OCI-LY7 (cell line): ENCODE data around the gene LTA4H. TPM values are rescaled to one million over a fixed set of nuclear protein-coding genes. Genes with fewer than 3 reads are reported as not detected.

ENCODE experiments used
- BruUV-seq: library from RNA; stranded (reverse); fragments of 400-500 nt; replicated peaks from 2 replicates; lab custom pipeline; 2021; lab: Mats Ljungman, UMichigan
- CTCF ChIA-PET: fragments of 300-600 bp; sonication (Branson Sonifier 250); formaldehyde crosslinking; loops from one replicate; lab custom pipeline; 2022; ENCODE audit warnings: antibody characterized with exemption; ENCODE audit not compliant: unreplicated experiment; lab: Charles Lee
- POLR2A ChIA-PET: fragments of 300-600 bp; sonication (Branson Sonifier 250); formaldehyde crosslinking; loops from one replicate; lab custom pipeline; 2022; ENCODE audit warnings: antibody characterized with exemption; lab: Charles Lee
- DNase-seq: peaks from one replicate; pipeline ENCODE4 v3.0.0-alpha.2; 2015; ENCODE audit warnings: low spot score
- H2AFZ ChIP-seq: fragments of 200-600 bp; sonication (generic), shearing (Covaris generic); 2 replicates; pipeline ENCODE4 v1.6.1; 2014; ENCODE audit warnings: mild to moderate bottlenecking, antibody characterized with exemption, low read length, moderate library complexity
- H3K27ac ChIP-seq: fragments of 200-600 bp; sonication (generic); 2 replicates; pipeline ENCODE4 v1.5.1; 2014; ENCODE audit warnings: mixed run types, low read depth, mild to moderate bottlenecking, moderate library complexity, low read length, inconsistent platforms; ENCODE audit not compliant: poor library complexity, severe bottlenecking
- H3K36me3 ChIP-seq: fragments of 200-600 bp; sonication (generic); 2 replicates; pipeline ENCODE4 v1.6.1; 2014; ENCODE audit warnings: mild to moderate bottlenecking, antibody characterized with exemption, low read length, moderate library complexity, mixed read lengths; ENCODE audit not compliant: insufficient read depth
- H3K4me1 ChIP-seq: fragments of 200-600 bp; sonication (generic); 2 replicates; pipeline ENCODE4 v1.5.1; 2014; ENCODE audit warnings: mild to moderate bottlenecking, low read length; ENCODE audit not compliant: insufficient read depth, poor library complexity, severe bottlenecking
- H3K4me2 ChIP-seq: fragments of 200-600 bp; sonication (generic); 2 replicates; pipeline ENCODE4 v1.6.1; 2014; ENCODE audit warnings: mild to moderate bottlenecking, low read length
- H3K4me3 ChIP-seq: fragments of 200-600 bp; sonication (generic); 2 replicates; pipeline ENCODE4 v1.5.1; 2014; ENCODE audit warnings: mild to moderate bottlenecking, low read depth, low read length; ENCODE audit not compliant: poor library complexity, severe bottlenecking
- H3K79me2 ChIP-seq: fragments of 200-600 bp; sonication (generic); 2 replicates; pipeline ENCODE4 v1.6.1; 2016; ENCODE audit warnings: low read depth, mild to moderate bottlenecking, low read length, moderate library complexity, mixed read lengths; ENCODE audit not compliant: insufficient read depth
- H3K9me2 ChIP-seq: fragments of 200-600 bp; sonication (generic); 2 replicates; pipeline ENCODE4 v1.6.1; 2016; ENCODE audit warnings: mild to moderate bottlenecking, low read length, mixed read lengths; ENCODE audit not compliant: insufficient read depth
- H3K9me3 ChIP-seq: fragments of 200-600 bp; sonication (generic); 2 replicates; pipeline ENCODE4 v1.6.1; 2014; ENCODE audit warnings: mild to moderate bottlenecking, mixed run types, low read length, mixed read lengths
- H4K20me1 ChIP-seq: fragments of 200-600 bp; sonication (generic); 2 replicates; pipeline ENCODE4 v1.6.1; 2014; ENCODE audit warnings: mild to moderate bottlenecking, antibody characterized with exemption, low read length, moderate library complexity, mixed read lengths; ENCODE audit not compliant: insufficient read depth
- EZH2phosphoT487 ChIP-seq: fragments of 200-600 bp; sonication (generic); IDR thresholded peaks from 2 replicates; pipeline ENCODE4 v1.6.1; 2018; ENCODE audit warnings: low read depth, borderline replicate concordance, mild to moderate bottlenecking, mixed run types, antibody characterized with exemption, low read length, moderate library complexity, mixed read lengths
- intact Hi-C: fragments of 100-400 bp; cut with micrococcal nuclease; formaldehyde crosslinking; loops from one replicate; pipeline ENCODE4 v1.10.0; 2022; ENCODE audit not compliant: unreplicated experiment
- total RNA-seq, 2 experiments: library from RNA; depleted of rRNA in 1 of 2; stranded (reverse); fragments of >200 nt in 1 of 2; shearing (Covaris generic) in 1 of 2; gene quantifications; 2 replicates each; pipeline ENCODE4 v1.2.3, GENCODE V29; 2014 to 2022
- TF ChIP-seq, protein P1 (sequence below): fragments of 200-600 bp; sonication (generic); conservative IDR thresholded peaks from 2 replicates; pipeline ENCODE4 v1.5.1; 2014; ENCODE audit warnings: mild to moderate bottlenecking, antibody characterized with exemption, low read length, moderate library complexity, mixed read lengths

The LTA4H gene
- total RNA-seq, 2 experiments from 2014 or later: 86.7 to 122 TPM

DNA sequence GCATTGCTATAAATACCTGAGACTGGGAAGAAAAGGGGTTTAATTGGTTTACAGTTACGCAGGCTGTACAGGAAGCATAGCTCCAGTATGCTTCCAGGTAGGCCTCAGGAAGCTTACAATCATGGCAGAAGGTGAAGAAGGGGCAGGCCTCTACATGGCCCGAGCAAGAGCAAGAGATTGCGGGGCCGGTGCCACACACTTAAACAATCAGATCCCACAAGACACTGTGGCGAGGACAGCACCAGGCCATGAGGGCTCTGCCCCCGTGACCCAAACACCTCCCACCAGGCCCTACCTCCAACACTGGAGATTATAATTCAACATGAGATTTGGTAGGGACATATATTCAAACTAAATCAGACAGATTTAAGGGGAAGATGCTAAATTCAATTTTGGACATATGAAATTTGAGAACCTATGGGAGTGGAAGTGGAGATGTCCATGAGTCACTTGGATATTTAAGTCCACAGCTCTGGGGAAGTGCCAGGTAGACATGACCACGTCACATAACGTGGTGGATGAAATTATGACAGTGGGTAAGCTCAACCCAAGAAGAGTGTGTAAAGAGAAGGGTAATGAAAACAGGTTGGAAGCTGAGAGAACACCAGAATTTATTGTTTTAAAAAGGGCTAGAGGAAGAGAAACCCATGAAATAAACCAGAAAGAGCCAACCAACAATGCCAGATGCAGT, 1.5 kb upstream of the LTA4H start:
- no peak overlapping the region for H3K27ac ChIP-seq
- peak overlapping the region; percentile 19; the same call in 1 of the 2 replicates for H2AFZ ChIP-seq
- no peak overlapping the region for H3K4me3 ChIP-seq
- no peak for DNase-seq
- intact Hi-C loops: loop anchor here (5.0 to 10.0 kb wide), 2 partner anchors 290 to 368 kb away; partner anchors contain the start of gene CDK17
- peaks cover 21% of the 10 kb centered on the region for H3K4me1 ChIP-seq
- no TSS peak for BruUV-seq
- H3K36me3 ChIP-seq: no peaks in the 10 kb centered on the region
- peak overlapping the region; percentile 74 for H3K4me2 ChIP-seq
- POLR2A ChIA-PET: interaction anchor here (0.6 to 2.5 kb wide), 6 partner anchors 7 to 153 kb away, joined by 5 to 13 read pairs (median 7); partner anchors contain the start of genes AMDHD1 and CCDC38
- no peaks in the 10 kb centered on the region for H3K9me3 ChIP-seq
- CTCF ChIA-PET: no interaction called here
- H3K9me2 ChIP-seq: no peaks in the 10 kb centered on the region
- H4K20me1 ChIP-seq: no peaks in the 10 kb centered on the region
- H3K79me2 ChIP-seq: peaks cover 33% of the 10 kb centered on the region
- TF ChIP-seq, protein P1, sequence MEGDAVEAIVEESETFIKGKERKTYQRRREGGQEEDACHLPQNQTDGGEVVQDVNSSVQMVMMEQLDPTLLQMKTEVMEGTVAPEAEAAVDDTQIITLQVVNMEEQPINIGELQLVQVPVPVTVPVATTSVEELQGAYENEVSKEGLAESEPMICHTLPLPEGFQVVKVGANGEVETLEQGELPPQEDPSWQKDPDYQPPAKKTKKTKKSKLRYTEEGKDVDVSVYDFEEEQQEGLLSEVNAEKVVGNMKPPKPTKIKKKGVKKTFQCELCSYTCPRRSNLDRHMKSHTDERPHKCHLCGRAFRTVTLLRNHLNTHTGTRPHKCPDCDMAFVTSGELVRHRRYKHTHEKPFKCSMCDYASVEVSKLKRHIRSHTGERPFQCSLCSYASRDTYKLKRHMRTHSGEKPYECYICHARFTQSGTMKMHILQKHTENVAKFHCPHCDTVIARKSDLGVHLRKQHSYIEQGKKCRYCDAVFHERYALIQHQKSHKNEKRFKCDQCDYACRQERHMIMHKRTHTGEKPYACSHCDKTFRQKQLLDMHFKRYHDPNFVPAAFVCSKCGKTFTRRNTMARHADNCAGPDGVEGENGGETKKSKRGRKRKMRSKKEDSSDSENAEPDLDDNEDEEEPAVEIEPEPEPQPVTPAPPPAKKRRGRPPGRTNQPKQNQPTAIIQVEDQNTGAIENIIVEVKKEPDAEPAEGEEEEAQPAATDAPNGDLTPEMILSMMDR: no peak
- TF ChIP-seq EZH2phosphoT487: no peak

DNA sequence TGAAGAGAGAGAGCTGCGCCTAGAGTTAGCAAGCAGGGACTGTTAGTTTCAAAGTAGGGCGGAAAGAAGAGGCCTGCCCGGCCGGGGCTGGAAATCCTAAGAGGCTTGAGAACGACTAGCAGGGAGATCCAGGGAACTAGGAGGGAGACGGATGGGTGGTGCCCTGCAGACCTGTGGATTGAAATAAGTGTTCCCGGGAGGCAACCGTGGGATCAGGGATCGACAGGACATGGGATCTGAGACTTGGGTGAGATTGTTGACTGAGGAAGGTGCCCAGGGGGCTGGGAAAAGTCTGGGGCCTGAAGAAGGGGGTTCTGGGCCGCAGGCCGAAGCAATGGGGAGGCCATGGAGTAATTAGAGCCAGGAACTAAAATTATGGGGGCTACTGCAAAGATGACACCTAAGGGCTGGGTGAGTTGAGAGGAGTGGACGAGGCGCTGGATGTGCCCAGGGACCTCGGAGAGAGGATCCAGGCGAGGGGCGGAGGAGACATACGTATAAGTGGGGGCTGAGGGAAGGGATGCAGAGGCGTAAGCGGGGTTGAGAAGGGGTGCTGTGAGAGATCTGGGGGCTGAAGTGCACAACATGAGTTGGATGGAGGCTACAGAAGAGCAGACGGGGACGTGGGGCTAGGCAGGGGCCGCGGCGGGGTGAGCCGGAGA, 635 bp downstream of the LTA4H start:
- Histone ChIP-seq H3K9me3 (no peaks in the 10 kb centered on the region), H3K36me3 (no peaks in the 10 kb centered on the region), H3K4me3 (peak overlapping the region; percentile 94), H3K9me2 (no peaks in the 10 kb centered on the region), H3K79me2 (peaks cover 54% of the 10 kb centered on the region), H4K20me1 (no peaks in the 10 kb centered on the region), H2AFZ (peak overlapping the region; percentile 47; the same call in 1 of the 2 replicates), H3K4me2 (peak overlapping the region; percentile 92), H3K27ac (peak overlapping the region; percentile 59), H3K4me1 (peaks cover 22% of the 10 kb centered on the region)
- ChIA-PET CTCF (no interaction called here), POLR2A (interaction anchor here (0.5 to 2.3 kb wide), 4 partner anchors 10 to 482 kb away, joined by 4 to 13 read pairs (median 4); no protein-coding TSS in a partner anchor)
- BruUV-seq: no TSS peak
- peak; percentile 32 for DNase-seq
- TF ChIP-seq, protein P1: no peak
- TF ChIP-seq EZH2phosphoT487: no peak
- intact Hi-C loops: loop anchor here (2.0 to 10.0 kb wide), 3 partner anchors 14 to 370 kb away; partner anchors contain the start of gene CDK17
